ENCODE results near the gene TMSB4Y. TPM values are rescaled to one million over a fixed set of nuclear protein-coding genes. Genes with fewer than 3 reads are reported as not detected.

The TMSB4Y gene
- total and polyA plus RNA-seq, 2 of the 13 experiments (the other 11 are each of a cell fraction or from before 2014, with no cell fraction given), result 0.15 to 0.49 TPM

GRCh38 chrY:13754661-13755060 lies 51.0 kb downstream of the TMSB4Y start (continued):
- TF ChIP-seq ZNF30 (CRISPR knock-in tag; IDR thresholded peaks at IDR 0.05) (no peak), AGO2 (optimal IDR thresholded peaks at IDR 0.05; ENCODE audit: low read depth, low read length) (no peak), ZNF775 (CRISPR knock-in tag; IDR thresholded peaks at IDR 0.05; ENCODE audit: borderline replicate concordance) (no peak), ZNF629 (CRISPR knock-in tag; conservative IDR thresholded peaks at IDR 0.05) (no peak), TBX3 (IDR thresholded peaks at IDR 0.05; ENCODE audit: borderline replicate concordance) (no peak), THAP8 (CRISPR knock-in tag; IDR thresholded peaks at IDR 0.05; ENCODE audit: borderline replicate concordance) (no peak), MAFK (conservative IDR thresholded peaks at IDR 0.05 in 1 of 2, IDR thresholded peaks at IDR 0.05 in 1 of 2; ENCODE audit: low read length in 2 of 2) (no peak), TOPORS (CRISPR knock-in tag; IDR thresholded peaks at IDR 0.05) (no peak)

Other genes with a start within 250 kb of the TMSB4Y start
- gene UTY, start 223.9 kb upstream of the TMSB4Y start, total RNA-seq (2016; rRNA removed; fragmentation: Illumina TruSeq; extraction: Trizol), result not detected in 2 replicates
- not detected in 2 replicates for gene UTY, start 223.9 kb upstream of the TMSB4Y start, polyA plus RNA-seq (2011; rRNA removed)